ENCODE measurements around the gene KNSTRN. TPM values are rescaled to one million over a fixed set of nuclear protein-coding genes. Genes with fewer than 3 reads are reported as not detected.

Gene KNSTRN
- total and polyA plus RNA-seq, 2 donors (not counting 3 experiments of a cell fraction or from before 2014, with no cell fraction given): 24.4 to 61.4 TPM

DNA sequence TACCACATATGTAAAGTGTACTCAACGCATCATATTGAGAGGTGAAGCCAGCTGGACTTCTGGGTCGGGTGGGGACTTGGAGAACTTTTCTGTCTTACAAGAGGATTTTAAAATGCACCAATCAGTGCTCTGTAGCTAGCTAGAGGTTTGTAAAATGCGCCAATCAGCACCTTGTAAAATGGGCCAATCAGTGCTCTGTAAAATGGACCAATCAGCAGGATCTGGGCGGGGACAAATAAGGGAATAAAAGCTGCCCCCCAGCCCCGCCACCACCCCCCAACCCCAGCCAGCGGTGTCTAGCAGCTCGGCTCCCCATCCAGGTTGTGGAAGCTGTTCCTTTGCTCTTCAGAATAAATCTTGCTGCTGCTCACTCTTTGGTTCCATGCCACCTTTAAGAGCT lies 16.8 kb downstream of the KNSTRN start:
- Histone ChIP-seq H2AFZ (ENCODE audit: low read depth, low read length) (no peak overlapping the region), H4K20me1 (replicated peaks; ENCODE audit: control insufficient read depth, extremely low read depth, insufficient read depth, low read length) (no peaks in the 10 kb centered on the region), H3K27ac (ENCODE audit: insufficient read depth, low read depth, low read length) (no peak overlapping the region), H3K4me1 (ENCODE audit: control insufficient read depth, extremely low read depth, insufficient read depth, low read length) (no peaks in the 10 kb centered on the region), H3K27me3 (ENCODE audit: control insufficient read depth in 2 of 2, insufficient read depth in 2 of 2, low read length in 2 of 2) (no peaks in the 10 kb centered on the region), H3K9me1 (replicated peaks; ENCODE audit: control insufficient read depth, extremely low read depth, insufficient read depth, low read length) (no peaks in the 10 kb centered on the region), H3K9ac (replicated peaks; ENCODE audit: extremely low read depth, insufficient read depth, low read length) (no peak overlapping the region), H3K9me3 (replicated peaks; ENCODE audit: control insufficient read depth, insufficient read depth, low read length) (no peaks in the 10 kb centered on the region), H3K4me3 (replicated peaks in 1 of 3; ENCODE audit: insufficient read depth in 1 of 3, low read depth in 1 of 3, low read length in 3 of 3) (no peak overlapping the region), H3K79me2 (ENCODE audit: control insufficient read depth, insufficient read depth, low read length) (no peaks in the 10 kb centered on the region), H3K36me3 (ENCODE audit: control insufficient read depth in 2 of 2, extremely low read depth in 1 of 2, insufficient read depth in 2 of 2, low read length in 2 of 2) (no peaks in the 10 kb centered on the region), H3K4me2 (ENCODE audit: insufficient read depth, low read length) (no peak overlapping the region)
- DNase-seq (ENCODE audit: low read depth, low spot score): no peak
- dilution Hi-C loops (cut with MboI; ENCODE audit: extremely low pct_ligation_motif_present, low sequenced_read_pairs): no loop called here
- no TSS peak for BruUV-seq (replicated peaks)
- no peak for TF ChIP-seq EZH2 (IDR thresholded peaks at IDR 0.05; ENCODE audit: borderline replicate concordance, low read depth, low read length, severe bottlenecking)
- no peak for TF ChIP-seq JUN (IDR thresholded peaks at IDR 0.05; ENCODE audit: borderline replicate concordance, insufficient read depth, insufficient read length, low read depth)
- TF ChIP-seq MYC (IDR thresholded peaks at IDR 0.05; ENCODE audit: low read depth, low read length): no peak
- TF ChIP-seq POLR2A (IDR thresholded peaks at IDR 0.05; ENCODE audit: low read depth, low read length): no peak
- no peak for TF ChIP-seq GATA2 (IDR thresholded peaks at IDR 0.05; ENCODE audit: insufficient read depth, insufficient read length, low read depth, low read length)
- TF ChIP-seq MAX (IDR thresholded peaks at IDR 0.05; ENCODE audit: insufficient read depth, insufficient read length): no peak
- TF ChIP-seq POLR2AphosphoS5 (IDR thresholded peaks at IDR 0.05; ENCODE audit: insufficient read depth, low read depth, low read length): no peak
- TF ChIP-seq, protein P1, sequence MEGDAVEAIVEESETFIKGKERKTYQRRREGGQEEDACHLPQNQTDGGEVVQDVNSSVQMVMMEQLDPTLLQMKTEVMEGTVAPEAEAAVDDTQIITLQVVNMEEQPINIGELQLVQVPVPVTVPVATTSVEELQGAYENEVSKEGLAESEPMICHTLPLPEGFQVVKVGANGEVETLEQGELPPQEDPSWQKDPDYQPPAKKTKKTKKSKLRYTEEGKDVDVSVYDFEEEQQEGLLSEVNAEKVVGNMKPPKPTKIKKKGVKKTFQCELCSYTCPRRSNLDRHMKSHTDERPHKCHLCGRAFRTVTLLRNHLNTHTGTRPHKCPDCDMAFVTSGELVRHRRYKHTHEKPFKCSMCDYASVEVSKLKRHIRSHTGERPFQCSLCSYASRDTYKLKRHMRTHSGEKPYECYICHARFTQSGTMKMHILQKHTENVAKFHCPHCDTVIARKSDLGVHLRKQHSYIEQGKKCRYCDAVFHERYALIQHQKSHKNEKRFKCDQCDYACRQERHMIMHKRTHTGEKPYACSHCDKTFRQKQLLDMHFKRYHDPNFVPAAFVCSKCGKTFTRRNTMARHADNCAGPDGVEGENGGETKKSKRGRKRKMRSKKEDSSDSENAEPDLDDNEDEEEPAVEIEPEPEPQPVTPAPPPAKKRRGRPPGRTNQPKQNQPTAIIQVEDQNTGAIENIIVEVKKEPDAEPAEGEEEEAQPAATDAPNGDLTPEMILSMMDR (IDR thresholded peaks at IDR 0.05; ENCODE audit: extremely low read depth in 1 of 2, insufficient read depth in 1 of 2, low read depth in 1 of 2, low read length in 2 of 2): no peak
- TF ChIP-seq FOS (IDR thresholded peaks at IDR 0.05; ENCODE audit: borderline replicate concordance, insufficient read depth, low read length): no peak
- ChIA-PET POLR2A (no interaction called here), CTCF (interaction anchor here (0.6 to 1.5 kb wide), 4 partner anchors 8 to 107 kb away, joined by 3 to 5 read pairs (median 4); no protein-coding TSS in a partner anchor)
- intact Hi-C loops (cut with micrococcal nuclease): no loop called here
- no peak for FAIRE-seq
